Small intestine (tissue), 7 donors: ENCODE measurements around the gene SHISA6. TPM values are rescaled to one million over a fixed set of nuclear protein-coding genes. Genes with fewer than 3 reads are reported as not detected.
"Not testable (repeated sequence)": the region's sequence is repeated elsewhere in the genome, so short reads cannot be mapped to it uniquely, and the experiment has no call there.

Source experiments
- DNase-seq, 2 donors: peaks; one replicate each; pipeline versions ENCODE4 v3.0.0 to v3.0.0-alpha.2; 2013
- FAIRE-seq: peaks from 2 replicates; lab custom pipeline; 2012; peaks lifted over from hg19 to GRCh38; lab: Jason Lieb, UNC
- H3K27ac ChIP-seq, 3 donors: one replicate each; pipeline ENCODE4 v1.5.1; 2013; ENCODE audit warnings: low read length in 2 of 3, mild to moderate bottlenecking in 2 of 3, control low read depth in 1 of 3, inconsistent platforms in 1 of 3, low read depth in 1 of 3, moderate library complexity in 1 of 3
- H3K27me3 ChIP-seq, 3 donors: one replicate each; pipeline ENCODE4 v1.6.1; 2013; ENCODE audit warnings: low read length in 3 of 3, inconsistent platforms in 1 of 3; ENCODE audit not compliant: control insufficient read depth in 3 of 3, insufficient read depth in 3 of 3
- H3K36me3 ChIP-seq, 3 donors: one replicate each; pipeline ENCODE4 v1.6.1; 2013; ENCODE audit warnings: low read length in 3 of 3, inconsistent platforms in 1 of 3, low read depth in 1 of 3, mild to moderate bottlenecking in 1 of 3, moderate library complexity in 1 of 3; ENCODE audit not compliant: control insufficient read depth in 3 of 3, insufficient read depth in 2 of 3
- H3K4me1 ChIP-seq, 3 donors: one replicate each; pipeline ENCODE4 v1.6.1; 2013; ENCODE audit warnings: low read length in 2 of 3, inconsistent platforms in 1 of 3, low read depth in 1 of 3, mild to moderate bottlenecking in 1 of 3, moderate library complexity in 1 of 3; ENCODE audit not compliant: control insufficient read depth in 3 of 3, insufficient read depth in 2 of 3
- H3K4me3 ChIP-seq, 3 donors: one replicate each; pipeline ENCODE4 v1.5.1; 2013; ENCODE audit warnings: low read length in 3 of 3, control low read depth in 1 of 3, inconsistent platforms in 1 of 3, low read depth in 1 of 3, mild to moderate bottlenecking in 1 of 3, moderate library complexity in 1 of 3
- H3K9me3 ChIP-seq, 2 donors: one replicate each; pipeline ENCODE4 v1.6.1; 2013; ENCODE audit warnings: low read depth in 1 of 2, low read length in 1 of 2; ENCODE audit not compliant: control insufficient read depth in 2 of 2, insufficient read depth in 1 of 2
- WGBS, 3 donors: extraction: QIAGEN DNeasy Blood & Tissue Kit; methylation state at CpG; one replicate each; pipeline ENCODE4 v1.1.7; 2013; 5-methylcytosine and 5-hydroxymethylcytosine counted together
- polyA plus RNA-seq, 4 donors: library from polyadenylated mRNA; stranded (reverse) in 3 of 4; unstranded in 1 of 4; fragments of 200-250 nt in 3 of 4; fragments of 120-200 nt in 1 of 4; gene quantifications; one replicate each; pipeline versions ENCODE4 v1.2.1 to v1.2.3, GENCODE V29; 2013
- donor health status: healthy with polysubstance abuse.
- donor health status: control.
- donor health status: control.
- donor health status: Bipolar disorder and iron deficiency.
- donor health status: healthy.

SHISA6 gene
- polyA plus RNA-seq, 4 donors: 0.04 to 0.24 TPM; not detected in 2

GRCh38 chr17:11300201-11300600 is 59.2 kb downstream of the SHISA6 start:
- H3K27me3 ChIP-seq: no peaks in the 10 kb centered on the region
- no peak for DNase-seq
- no peaks in the 10 kb centered on the region for H3K4me1 ChIP-seq
- no peak overlapping the region for H3K27ac ChIP-seq
- no peaks in the 10 kb centered on the region for H3K36me3 ChIP-seq
- H3K4me3 ChIP-seq: no peak overlapping the region
- 80 to 88% (median 84%) methylated on average over 7 of the region's 7 CpGs for WGBS, 3 donors
- no peak for FAIRE-seq
- H3K9me3 ChIP-seq: no peaks in the 10 kb centered on the region

GRCh38 chr17:11300738-11301137 is 59.7 kb downstream of the SHISA6 start:
- Histone ChIP-seq H3K9me3 (no peaks in the 10 kb centered on the region), H3K27ac (no peak overlapping the region), H3K27me3 (no peaks in the 10 kb centered on the region), H3K36me3 (no peaks in the 10 kb centered on the region), H3K4me3 (no peak overlapping the region), H3K4me1 (no peaks in the 10 kb centered on the region)
- DNase-seq (no peak), FAIRE-seq (no peak)
- 66 to 73% (median 69%) methylated on average over 6 of the region's 6 CpGs for WGBS, 3 donors

GRCh38 chr17:11301874-11302273 is 60.9 kb downstream of the SHISA6 start:
- not testable (repeated sequence) for H3K27me3 ChIP-seq, DNase-seq, H3K27ac ChIP-seq, H3K36me3 ChIP-seq, H3K4me3 ChIP-seq, FAIRE-seq, H3K4me1 ChIP-seq, H3K9me3 ChIP-seq
- 92 to 98% (median 93%) methylated on average over 5 of the region's 5 CpGs for WGBS, 3 donors

- FAIRE-seq: no peak
- DNase-seq: no peak
- H3K4me1 ChIP-seq: no peaks in the 10 kb centered on the region
- H3K4me3 ChIP-seq: no peak overlapping the region
- H3K9me3 ChIP-seq: no peaks in the 10 kb centered on the region
- no peak overlapping the region for H3K27ac ChIP-seq
- no peaks in the 10 kb centered on the region for H3K36me3 ChIP-seq
- H3K27me3 ChIP-seq: no peaks in the 10 kb centered on the region
- WGBS, 3 donors: 52 to 69% (median 60%) methylated on average over 9 of the region's 9 CpGs
These were observed 61.6 kb downstream of the SHISA6 start for GRCh38 chr17:11302401-11303186.

- no peaks in the 10 kb centered on the region for H3K27me3 ChIP-seq
- DNase-seq (no peak), FAIRE-seq (no peak)
- H3K4me3 ChIP-seq: no peak overlapping the region
- no peak overlapping the region for H3K27ac ChIP-seq
- WGBS, 3 donors: 78 to 87% (median 81%) methylated on average over 12 of the region's 12 CpGs
- no peaks in the 10 kb centered on the region for H3K9me3 ChIP-seq
- H3K36me3 ChIP-seq: no peaks in the 10 kb centered on the region
- no peaks in the 10 kb centered on the region for H3K4me1 ChIP-seq
These were observed 62.9 kb downstream of the SHISA6 start for GRCh38 chr17:11303773-11304394.

GRCh38 chr17:11304568-11304967 is 63.6 kb downstream of the SHISA6 start:
- WGBS, 3 donors: 82 to 84% (median 82%) methylated on average over 7 of the region's 7 CpGs
- H3K4me1 ChIP-seq: no peaks in the 10 kb centered on the region
- FAIRE-seq (no peak), DNase-seq (no peak)
- no peaks in the 10 kb centered on the region for H3K36me3 ChIP-seq
- no peaks in the 10 kb centered on the region for H3K27me3 ChIP-seq
- no peaks in the 10 kb centered on the region for H3K9me3 ChIP-seq
- H3K27ac ChIP-seq: no peak overlapping the region
- no peak overlapping the region for H3K4me3 ChIP-seq

GRCh38 chr17:11305524-11305923 is 64.5 kb downstream of the SHISA6 start:
- WGBS, 3 donors: 87 to 95% (median 94%) methylated on average over 9 of the region's 9 CpGs
- Histone ChIP-seq H3K9me3 (no peaks in the 10 kb centered on the region), H3K4me3 (no peak overlapping the region), H3K27ac (no peak overlapping the region), H3K27me3 (no peaks in the 10 kb centered on the region), H3K36me3 (no peaks in the 10 kb centered on the region), H3K4me1 (no peaks in the 10 kb centered on the region)
- no peak for DNase-seq
- no peak for FAIRE-seq

- DNase-seq (no peak), FAIRE-seq (no peak)
- Histone ChIP-seq H3K27ac (no peak overlapping the region), H3K4me3 (no peak overlapping the region), H3K36me3 (no peaks in the 10 kb centered on the region), H3K9me3 (no peaks in the 10 kb centered on the region), H3K27me3 (no peaks in the 10 kb centered on the region), H3K4me1 (no peaks in the 10 kb centered on the region)
- 68 to 79% (median 76%) methylated on average over 7 of the region's 7 CpGs for WGBS, 3 donors
These were observed 67.5 kb downstream of the SHISA6 start for GRCh38 chr17:11308531-11308930.
